ES-I3 (cell line): Measurements from ENCODE around the gene NPHP4.

Source experiments
- H3K36me3 ChIP-seq: 2 replicates; pipeline ENCODE4 v1.6.1; 2013; ENCODE audit warnings: mild to moderate bottlenecking, low read length, control low read depth, moderate library complexity; ENCODE audit not compliant: insufficient read depth
- H3K4me1 ChIP-seq: 2 replicates; pipeline ENCODE4 v1.6.1; 2013; ENCODE audit warnings: mild to moderate bottlenecking, control low read depth, low read length; ENCODE audit not compliant: insufficient read depth
- H3K9ac ChIP-seq: 2 replicates; pipeline ENCODE4 v1.6.1; 2013; ENCODE audit warnings: low read depth, mild to moderate bottlenecking, low read length, moderate library complexity
- H3K9me3 ChIP-seq: 2 replicates; pipeline ENCODE4 v1.6.1; 2013; ENCODE audit warnings: mild to moderate bottlenecking, low read length, moderate library complexity; ENCODE audit not compliant: control insufficient read depth, insufficient read depth

Gene NPHP4

GRCh38 chr1:5951846-5952410 lies 40.3 kb downstream of the NPHP4 start:
- H3K9ac ChIP-seq = no peak overlapping the region
- H3K9me3 ChIP-seq = peaks cover 3% of the 10 kb centered on the region; the same call in 1 of the 2 replicates
- no peaks in the 10 kb centered on the region for H3K4me1 ChIP-seq
- no peaks in the 10 kb centered on the region for H3K36me3 ChIP-seq

GRCh38 chr1:5950994-5951785 lies 41.0 kb downstream of the NPHP4 start:
- Histone ChIP-seq H3K9ac (no peak overlapping the region), H3K36me3 (no peaks in the 10 kb centered on the region), H3K4me1 (no peaks in the 10 kb centered on the region), H3K9me3 (peaks cover 3% of the 10 kb centered on the region; the same call in 1 of the 2 replicates)

DNA sequence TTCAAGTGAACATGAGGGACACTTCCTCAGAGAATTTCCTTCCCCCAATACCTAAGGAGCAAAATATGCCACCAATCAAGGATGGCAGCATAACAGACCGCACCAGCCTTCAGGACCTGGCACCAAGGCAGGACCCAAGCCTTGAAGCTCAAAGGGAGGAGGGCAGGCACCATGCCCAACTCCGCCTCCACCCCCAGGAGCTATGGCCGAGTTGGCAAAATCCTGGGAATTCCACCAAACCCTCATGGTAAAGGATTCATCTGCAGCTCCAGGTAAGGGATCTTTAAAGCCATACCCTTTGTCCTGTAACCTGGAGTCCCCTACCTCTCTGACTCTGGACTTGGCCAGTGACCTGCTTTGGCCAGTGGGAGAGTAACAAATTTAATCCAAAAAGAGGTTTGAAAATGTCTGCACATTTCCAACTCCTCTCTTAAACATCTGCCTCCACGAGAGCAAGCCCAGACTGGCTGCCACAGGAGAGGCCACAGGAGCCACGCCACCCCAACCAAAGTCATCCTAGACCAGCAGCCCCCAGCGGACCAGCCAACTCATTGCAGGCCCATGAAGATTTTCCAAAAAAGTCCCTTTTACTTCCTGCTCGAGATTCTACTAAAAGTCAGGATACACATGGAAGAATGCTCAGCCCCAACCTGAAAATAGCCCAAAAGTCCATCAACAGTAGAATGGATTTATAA lies 41.9 kb downstream of the NPHP4 start:
- Histone ChIP-seq H3K36me3 (no peaks in the 10 kb centered on the region), H3K4me1 (no peaks in the 10 kb centered on the region), H3K9me3 (peaks cover 3% of the 10 kb centered on the region; the same call in 1 of the 2 replicates), H3K9ac (no peak overlapping the region)

GRCh38 chr1:5949761-5950100 lies 42.5 kb downstream of the NPHP4 start:
- Histone ChIP-seq H3K9ac (no peak overlapping the region), H3K36me3 (no peaks in the 10 kb centered on the region), H3K9me3 (peaks cover 3% of the 10 kb centered on the region; the same call in 1 of the 2 replicates), H3K4me1 (no peaks in the 10 kb centered on the region)

DNA sequence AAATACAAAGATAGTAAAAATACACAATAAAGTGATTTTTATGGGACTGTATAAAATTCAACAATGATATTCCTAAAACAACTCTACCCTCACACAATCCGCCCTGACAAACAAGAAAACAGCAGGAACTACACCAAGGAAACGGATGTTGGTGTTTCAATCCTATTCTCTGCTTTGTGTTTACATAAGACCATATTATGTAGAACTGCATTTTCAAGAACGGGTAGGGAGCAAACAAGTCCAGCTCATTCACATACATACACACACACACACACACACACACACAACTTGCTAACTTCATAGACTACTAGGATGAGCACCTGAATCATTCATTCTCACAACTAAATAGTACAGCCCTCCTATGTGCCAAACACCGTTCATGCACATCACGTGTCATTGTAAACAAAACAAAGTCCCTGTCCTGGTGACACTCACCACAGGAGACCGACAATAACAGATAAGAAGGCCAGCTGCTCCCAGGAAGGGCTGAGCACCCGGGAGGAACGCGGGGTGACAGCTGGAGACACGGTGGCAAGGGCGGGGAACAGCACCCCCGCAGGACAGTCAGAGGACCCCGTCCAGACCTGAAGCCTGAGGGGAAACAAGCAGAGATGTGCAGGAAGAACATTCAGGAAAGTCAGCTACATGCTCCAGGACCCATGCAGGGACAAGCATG lies 43.0 kb downstream of the NPHP4 start:
- Histone ChIP-seq H3K9me3 (peaks cover 3% of the 10 kb centered on the region; the same call in 1 of the 2 replicates), H3K36me3 (no peaks in the 10 kb centered on the region), H3K4me1 (no peaks in the 10 kb centered on the region), H3K9ac (no peak overlapping the region)

DNA sequence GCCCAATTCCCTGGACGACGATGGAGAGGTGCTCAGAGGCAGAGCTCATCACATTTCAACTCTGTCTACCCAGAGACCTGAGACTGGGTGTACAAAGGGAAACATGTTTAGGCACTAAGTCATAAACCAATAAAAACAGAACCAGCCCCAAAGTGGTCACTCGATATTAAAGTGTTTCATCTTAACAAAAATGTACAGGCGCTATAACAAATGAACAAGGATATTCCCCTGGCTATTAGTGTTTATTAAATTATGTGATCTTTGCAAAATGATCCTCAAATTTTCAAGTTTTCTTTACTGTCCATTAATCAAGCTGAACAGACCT lies 43.6 kb downstream of the NPHP4 start:
- no peak overlapping the region for H3K9ac ChIP-seq
- H3K36me3 ChIP-seq = no peaks in the 10 kb centered on the region
- no peaks in the 10 kb centered on the region for H3K4me1 ChIP-seq
- H3K9me3 ChIP-seq = peaks cover 3% of the 10 kb centered on the region; the same call in 1 of the 2 replicates

DNA sequence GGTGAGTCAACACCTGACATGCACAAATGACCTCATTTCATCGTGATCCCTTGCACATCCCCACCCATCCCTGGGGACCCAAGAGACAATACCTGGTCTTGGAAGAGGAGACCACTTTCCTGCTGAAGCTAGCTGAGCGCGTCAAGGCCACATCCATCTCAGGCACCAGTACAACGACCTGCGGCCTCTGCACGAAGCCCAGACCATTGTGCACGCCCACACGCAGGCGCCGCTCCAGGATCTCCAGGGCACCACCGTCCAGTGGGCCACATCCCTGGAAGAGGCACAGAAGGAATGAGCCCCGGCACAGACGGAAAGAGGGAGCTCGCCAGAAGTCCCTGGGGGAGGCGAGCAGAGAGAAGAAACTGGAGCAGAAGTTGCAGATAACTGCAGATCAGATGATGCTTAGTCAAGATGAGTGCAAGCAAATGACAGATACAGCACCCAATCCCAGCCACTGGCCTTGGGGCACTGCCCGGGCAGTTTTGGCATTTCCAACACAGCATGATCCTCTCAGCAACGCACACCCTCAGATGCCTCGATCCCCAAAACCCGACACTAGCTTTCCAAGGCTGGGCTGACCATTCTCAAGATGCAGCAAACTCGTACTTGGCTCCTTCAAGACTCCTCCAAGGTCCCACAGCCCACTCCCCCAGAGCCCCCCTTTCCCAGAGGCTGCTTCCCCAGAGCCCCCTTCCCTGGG lies 44.1 kb downstream of the NPHP4 start:
- Histone ChIP-seq H3K36me3 (no peaks in the 10 kb centered on the region), H3K9me3 (peaks cover 3% of the 10 kb centered on the region; the same call in 1 of the 2 replicates), H3K4me1 (no peaks in the 10 kb centered on the region), H3K9ac (no peak overlapping the region)

DNA sequence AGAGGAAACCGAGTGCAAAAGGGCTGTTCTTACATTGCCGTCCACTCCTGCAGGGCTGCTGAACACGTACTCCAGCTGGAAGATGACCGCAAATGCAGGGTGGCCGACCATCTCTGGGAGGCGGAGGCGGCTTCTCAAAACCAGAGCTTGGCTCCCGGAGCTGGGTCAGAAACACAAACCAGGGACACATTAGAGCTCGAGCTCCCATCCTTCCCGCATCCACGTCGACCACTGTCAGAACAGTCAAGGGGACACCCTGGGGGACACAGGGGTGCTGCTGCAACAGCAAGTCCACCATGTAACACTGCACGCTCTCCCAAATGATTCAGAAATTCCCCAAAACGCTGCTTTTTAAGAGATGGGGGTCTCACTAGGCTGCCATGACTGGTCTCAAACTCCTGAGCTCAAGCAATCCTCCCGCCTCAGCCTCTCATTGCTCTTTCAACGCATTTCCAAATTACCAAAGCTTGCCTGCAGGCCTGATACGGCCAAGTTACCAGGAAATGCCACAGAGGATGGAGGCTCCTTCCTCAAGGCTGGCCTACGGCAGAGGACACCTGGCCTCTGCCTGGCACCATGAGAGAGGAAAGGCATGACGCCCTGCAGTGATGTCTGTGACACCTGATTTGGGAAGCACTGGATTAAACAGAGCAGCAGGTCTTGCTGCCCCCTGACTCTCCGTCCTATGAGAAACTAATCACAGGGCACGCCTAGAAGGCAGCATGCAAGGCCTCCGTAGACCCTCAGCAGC lies 45.0 kb downstream of the NPHP4 start:
- Histone ChIP-seq H3K9me3 (peaks cover 3% of the 10 kb centered on the region; the same call in 1 of the 2 replicates), H3K36me3 (no peaks in the 10 kb centered on the region), H3K9ac (no peak overlapping the region), H3K4me1 (no peaks in the 10 kb centered on the region)

DNA sequence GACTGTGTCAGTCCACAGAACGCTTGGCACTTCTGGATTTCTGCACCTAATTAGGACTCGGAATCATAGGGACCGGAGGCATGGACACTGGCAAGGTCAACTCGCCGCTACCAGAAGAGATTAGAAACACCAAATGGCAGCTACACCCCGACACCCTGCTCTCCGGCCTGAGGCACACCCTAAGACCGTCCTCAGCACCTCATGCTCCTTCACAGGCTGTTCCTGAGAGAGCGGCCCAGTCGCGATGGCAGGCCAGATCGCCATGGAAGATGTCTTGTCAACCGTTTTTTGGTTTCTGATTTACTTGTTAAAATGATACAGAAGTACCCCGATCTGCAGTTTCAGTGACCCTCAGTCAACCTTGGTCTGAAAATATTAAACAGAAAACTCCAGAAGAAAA lies 46.8 kb downstream of the NPHP4 start:
- H3K36me3 ChIP-seq = no peaks in the 10 kb centered on the region
- H3K9ac ChIP-seq = no peak overlapping the region
- no peaks in the 10 kb centered on the region for H3K4me1 ChIP-seq
- peaks cover 3% of the 10 kb centered on the region; the same call in 1 of the 2 replicates for H3K9me3 ChIP-seq

GRCh38 chr1:5944843-5945167 lies 47.4 kb downstream of the NPHP4 start:
- H3K9ac ChIP-seq = no peak overlapping the region
- no peaks in the 10 kb centered on the region for H3K9me3 ChIP-seq
- no peaks in the 10 kb centered on the region for H3K36me3 ChIP-seq
- no peaks in the 10 kb centered on the region for H3K4me1 ChIP-seq

DNA sequence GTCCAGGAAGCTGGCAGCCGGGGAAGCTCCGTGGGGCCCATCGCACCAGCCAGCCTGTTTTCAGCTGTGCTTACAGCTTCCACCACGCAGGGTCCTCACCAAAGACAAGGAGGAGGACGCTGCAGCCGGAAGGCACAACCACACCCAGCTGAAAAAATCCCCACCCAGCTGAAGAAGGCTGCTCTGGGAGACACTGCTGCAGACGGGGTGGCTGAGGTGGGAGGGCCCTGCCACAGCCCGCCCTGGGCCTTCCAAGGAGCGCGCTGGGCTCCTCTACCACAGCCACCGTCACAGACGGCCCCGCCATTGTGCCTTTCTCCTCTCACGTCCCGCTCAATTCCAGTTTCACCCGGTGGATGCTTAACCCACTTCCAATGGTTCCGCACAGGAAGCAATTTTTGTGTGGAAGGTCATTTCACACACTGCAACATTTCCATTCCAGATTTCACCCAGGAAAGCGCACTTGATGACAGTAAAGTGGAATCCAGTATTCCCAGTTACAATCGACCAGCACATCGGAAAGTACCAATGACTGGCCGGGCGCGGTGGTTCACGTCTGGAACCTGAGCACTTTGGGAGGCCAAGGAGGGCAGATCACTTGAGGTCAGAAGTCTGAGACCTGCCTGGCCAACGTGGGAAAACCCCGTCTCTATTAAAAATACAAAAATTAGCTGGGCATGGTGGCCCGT lies 47.9 kb downstream of the NPHP4 start:
- no peaks in the 10 kb centered on the region for H3K9me3 ChIP-seq

GRCh38 chr1:5943343-5944124 lies 48.7 kb downstream of the NPHP4 start:
- no peaks in the 10 kb centered on the region for H3K9me3 ChIP-seq
- H3K9ac ChIP-seq = no peak overlapping the region
- no peaks in the 10 kb centered on the region for H3K36me3 ChIP-seq
- H3K4me1 ChIP-seq = no peaks in the 10 kb centered on the region

More for the DNA sequence above, 47.9 kb downstream of the NPHP4 start:
- Histone ChIP-seq H3K9ac (no peak overlapping the region), H3K4me1 (no peaks in the 10 kb centered on the region), H3K36me3 (no peaks in the 10 kb centered on the region)

GRCh38 chr1:5941671-5942070 lies 50.6 kb downstream of the NPHP4 start:
- Histone ChIP-seq H3K4me1 (no peaks in the 10 kb centered on the region), H3K9me3 (no peaks in the 10 kb centered on the region), H3K9ac (no peak overlapping the region), H3K36me3 (no peaks in the 10 kb centered on the region)
